ENCODE data around the gene RPL6. TPM values are rescaled to one million over a fixed set of nuclear protein-coding genes. Genes with fewer than 3 reads are reported as not detected.
A peak's percentile ranks its signal among the peaks of the same experiment; 100 is the strongest.

RPL6 gene
- polyA plus RNA-seq (2012; ENCODE audit: insufficient read length, low read depth) = 1,343 TPM

DNA sequence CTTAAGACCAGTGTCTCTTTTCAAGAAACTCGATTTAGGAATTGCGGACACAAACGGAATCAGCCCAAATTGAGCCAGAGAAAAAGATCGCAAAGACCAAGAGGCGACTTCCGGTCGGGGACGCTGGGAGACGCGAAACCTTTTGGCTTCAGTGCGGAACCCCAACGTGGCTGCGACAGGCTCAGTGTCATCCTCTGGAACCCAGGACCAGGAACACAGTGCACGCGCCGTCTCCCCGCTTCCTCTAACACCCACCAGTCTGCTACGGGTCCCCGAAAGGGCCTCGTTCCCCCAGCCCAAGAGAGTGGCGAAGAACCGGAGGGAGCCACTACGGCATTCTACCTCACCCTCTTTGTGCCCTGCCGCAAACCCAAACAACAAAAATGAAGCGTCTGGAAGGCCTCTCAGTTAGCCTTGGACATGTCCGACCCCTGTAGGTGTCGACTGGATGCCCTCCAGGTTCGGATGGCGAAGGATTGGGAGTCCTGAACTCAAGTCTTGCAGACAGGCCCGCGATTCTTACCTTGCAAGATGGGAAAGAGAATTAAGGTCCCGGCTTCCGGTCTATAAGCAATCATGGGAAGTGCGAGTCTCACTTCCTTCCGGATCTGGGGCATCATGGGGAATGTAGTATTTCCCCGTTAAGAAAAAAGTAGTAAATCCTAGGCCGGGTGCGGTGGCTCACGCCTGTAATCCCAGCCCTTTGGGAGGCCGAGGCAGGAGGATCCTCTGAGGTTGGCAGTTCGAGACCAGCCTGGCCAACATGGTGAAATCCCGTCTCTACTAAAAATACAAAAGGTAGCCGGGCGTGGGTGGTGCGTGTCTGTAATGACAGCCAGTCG lies at the start of gene RPL6:
Gene RPL6, minus strand, starts transcription at position 542 of the 842 bp plus-strand sequence. CDS start 949 bp downstream, outside the sequence.
- TF ChIP-seq REST (IDR thresholded peaks at IDR 0.05; ENCODE audit: insufficient read depth in 1 of 2, low read depth in 2 of 2, low read length in 2 of 2) (peak; percentile 56 to 79; a peak in 2 of 4 replicates), SIN3A (IDR thresholded peaks at IDR 0.05; ENCODE audit: borderline replicate concordance, insufficient read depth, low read length) (no peak), POLR2AphosphoS5 (IDR thresholded peaks at IDR 0.05; ENCODE audit: low read depth, low read length) (peak; percentile 99), TAF1 (IDR thresholded peaks at IDR 0.05; ENCODE audit: borderline replicate concordance, insufficient read depth, low read length) (peak; percentile 100)

GRCh38 chr12:112458751-112459150 lies 49.3 kb upstream of the RPL6 start:
- no peak for TF ChIP-seq FOXP2 (optimal IDR thresholded peaks at IDR 0.05; ENCODE audit: borderline replicate concordance, extremely low read depth, extremely low read length, insufficient read depth)
- TF ChIP-seq REST (IDR thresholded peaks at IDR 0.05; ENCODE audit: insufficient read depth in 1 of 2, low read depth in 2 of 2, low read length in 2 of 2) = no peak
- TF ChIP-seq POLR2AphosphoS5 (IDR thresholded peaks at IDR 0.05; ENCODE audit: low read depth, low read length) = no peak

DNA sequence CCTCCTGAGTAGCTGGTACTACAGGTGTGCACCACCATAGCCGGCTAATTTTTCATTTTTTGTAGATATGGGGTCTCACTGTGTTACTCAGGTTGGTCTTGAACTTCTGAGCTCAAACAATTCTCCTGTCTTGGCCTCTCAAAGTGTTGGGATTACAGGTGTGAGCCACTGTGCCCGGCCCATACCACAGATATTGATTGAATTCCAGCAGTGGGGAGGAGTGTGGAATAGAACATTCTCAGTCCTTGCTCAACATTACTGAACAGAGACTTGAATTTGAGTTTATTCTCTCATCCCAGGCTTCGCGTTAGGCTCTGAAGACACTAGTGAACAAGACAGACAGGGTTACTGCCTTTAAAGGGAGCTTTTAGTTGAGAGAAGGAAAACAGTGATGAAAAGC lies 48.9 kb upstream of the RPL6 start:
- TF ChIP-seq FOXP2 (optimal IDR thresholded peaks at IDR 0.05; ENCODE audit: borderline replicate concordance, extremely low read depth, extremely low read length, insufficient read depth) (no peak), REST (IDR thresholded peaks at IDR 0.05; ENCODE audit: insufficient read depth in 1 of 2, low read depth in 2 of 2, low read length in 2 of 2) (no peak), SIN3A (IDR thresholded peaks at IDR 0.05; ENCODE audit: borderline replicate concordance, insufficient read depth, low read length) (no peak), TAF1 (IDR thresholded peaks at IDR 0.05; ENCODE audit: borderline replicate concordance, insufficient read depth, low read length) (no peak), POLR2AphosphoS5 (IDR thresholded peaks at IDR 0.05; ENCODE audit: low read depth, low read length) (no peak)

DNA sequence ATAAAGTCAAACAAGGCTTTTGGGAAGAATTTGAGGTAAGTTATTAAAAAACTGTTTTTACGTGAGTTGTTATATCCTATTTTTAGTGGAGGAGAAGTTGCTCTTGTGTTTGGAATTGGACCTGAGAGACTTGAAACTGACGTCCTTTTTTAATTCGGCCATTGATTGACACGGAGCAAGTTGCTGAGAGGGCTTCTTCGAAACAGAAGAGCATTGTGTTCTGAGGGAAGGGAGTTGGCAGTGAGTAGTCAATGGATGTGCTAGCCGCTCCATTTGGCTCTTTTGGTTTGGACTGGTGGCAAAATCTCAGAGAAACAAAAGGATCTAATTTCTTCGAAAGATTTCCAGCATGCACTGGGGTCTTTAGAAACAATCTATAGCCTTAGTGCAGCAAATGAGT lies 46.6 kb upstream of the RPL6 start:
- TF ChIP-seq FOXP2 (optimal IDR thresholded peaks at IDR 0.05; ENCODE audit: borderline replicate concordance, extremely low read depth, extremely low read length, insufficient read depth) (no peak), TAF1 (IDR thresholded peaks at IDR 0.05; ENCODE audit: borderline replicate concordance, insufficient read depth, low read length) (no peak), SIN3A (IDR thresholded peaks at IDR 0.05; ENCODE audit: borderline replicate concordance, insufficient read depth, low read length) (no peak)

- no peak for TF ChIP-seq POLR2AphosphoS5 (IDR thresholded peaks at IDR 0.05; ENCODE audit: low read depth, low read length)
- TF ChIP-seq SIN3A (IDR thresholded peaks at IDR 0.05; ENCODE audit: borderline replicate concordance, insufficient read depth, low read length) = no peak
- no peak for TF ChIP-seq TAF1 (IDR thresholded peaks at IDR 0.05; ENCODE audit: borderline replicate concordance, insufficient read depth, low read length)
- no peak for TF ChIP-seq FOXP2 (optimal IDR thresholded peaks at IDR 0.05; ENCODE audit: borderline replicate concordance, extremely low read depth, extremely low read length, insufficient read depth)
- no peak for TF ChIP-seq REST (IDR thresholded peaks at IDR 0.05; ENCODE audit: insufficient read depth in 1 of 2, low read depth in 2 of 2, low read length in 2 of 2)
Measured at GRCh38 chr12:112450725-112451124, 41.3 kb upstream of the RPL6 start.

Measured in PFSK-1 (cell line).